Liver (tissue), 9 donors: ENCODE results near the gene MYBPHL. TPM values are rescaled to one million over a fixed set of nuclear protein-coding genes. Genes with fewer than 3 reads are reported as not detected.

Source experiments
- DNase-seq: peaks from one replicate; pipeline ENCODE4 v3.0.0-alpha.2; 2017; ENCODE audit warnings: low spot score
- H3K27ac ChIP-seq, 2 donors: one replicate each; pipeline ENCODE4 v1.7.0; 2013; ENCODE audit warnings: inconsistent platforms in 2 of 2, low read length in 2 of 2, control low read depth in 1 of 2, low read depth in 1 of 2, mild to moderate bottlenecking in 1 of 2
- H3K27me3 ChIP-seq, 4 donors: one replicate each; pipeline versions ENCODE4 v1.6.1 to v1.7.0; 2013; ENCODE audit warnings: low read length in 3 of 4, inconsistent platforms in 1 of 4, mild to moderate bottlenecking in 1 of 4, moderate library complexity in 1 of 4; ENCODE audit not compliant: control insufficient read depth in 4 of 4, insufficient read depth in 4 of 4
- H3K36me3 ChIP-seq, 4 donors: one replicate each; pipeline versions ENCODE4 v1.6.1 to v1.7.0; 2013; ENCODE audit warnings: low read length in 3 of 4, mild to moderate bottlenecking in 3 of 4, low read depth in 1 of 4, moderate library complexity in 1 of 4; ENCODE audit not compliant: control insufficient read depth in 4 of 4, insufficient read depth in 3 of 4
- H3K4me1 ChIP-seq, 4 donors: one replicate each; pipeline versions ENCODE4 v1.6.1 to v1.7.0; 2013; ENCODE audit warnings: low read length in 3 of 4, mild to moderate bottlenecking in 3 of 4, moderate library complexity in 1 of 4; ENCODE audit not compliant: control insufficient read depth in 4 of 4, insufficient read depth in 4 of 4
- H3K4me3 ChIP-seq, 3 donors: one replicate each; pipeline versions ENCODE4 v1.6.1 to v1.7.0; 2013; ENCODE audit warnings: low read length in 3 of 3, control low read depth in 1 of 3, low read depth in 1 of 3, mild to moderate bottlenecking in 1 of 3
- H3K9ac ChIP-seq, 2 donors: one replicate each; pipeline ENCODE4 v1.7.0; 2013; ENCODE audit warnings: low read length in 2 of 2, mild to moderate bottlenecking in 2 of 2, moderate library complexity in 2 of 2, control low read depth in 1 of 2, low read depth in 1 of 2
- H3K9me3 ChIP-seq, 4 donors: one replicate each; pipeline versions ENCODE4 v1.6.1 to v1.7.0; 2013; ENCODE audit warnings: low read length in 3 of 4; ENCODE audit not compliant: control insufficient read depth in 4 of 4
- ATF3 ChIP-seq: IDR thresholded peaks from 2 replicates; pipeline ENCODE4 v1.6.1; 2016; ENCODE audit warnings: antibody characterized with exemption
- EGR1 ChIP-seq, 2 donors: IDR thresholded peaks; 2 replicates each; pipeline ENCODE4 v1.6.1; 2016 to 2018; ENCODE audit warnings: antibody characterized with exemption in 2 of 2, low read depth in 2 of 2
- FOXA1 ChIP-seq: IDR thresholded peaks from 2 replicates; pipeline ENCODE4 v1.6.1; 2016; ENCODE audit warnings: antibody characterized with exemption
- FOXA2 ChIP-seq: IDR thresholded peaks from 2 replicates; pipeline ENCODE4 v1.6.1; 2016; ENCODE audit warnings: antibody characterized with exemption
- GABPA ChIP-seq, 2 donors: IDR thresholded peaks in 1 of 2; conservative IDR thresholded peaks in 1 of 2; 2 replicates each; pipeline ENCODE4 v1.6.1; 2016; ENCODE audit warnings: antibody characterized with exemption in 2 of 2, mild to moderate bottlenecking in 1 of 2, moderate library complexity in 1 of 2
- HNF4A ChIP-seq, 2 donors: conservative IDR thresholded peaks; 2 replicates each; pipeline ENCODE4 v1.6.1; 2016; ENCODE audit warnings: antibody characterized with exemption in 2 of 2, mild to moderate bottlenecking in 2 of 2
- HNF4G ChIP-seq: IDR thresholded peaks from 2 replicates; pipeline ENCODE4 v1.6.1; 2016; ENCODE audit warnings: antibody characterized with exemption
- JUND ChIP-seq, 2 donors: IDR thresholded peaks; 2 replicates each; pipeline ENCODE4 v1.6.1; 2016; ENCODE audit warnings: antibody characterized with exemption in 2 of 2
- NR2F2 ChIP-seq: IDR thresholded peaks from 2 replicates; pipeline ENCODE4 v1.6.1; 2016; ENCODE audit warnings: antibody characterized with exemption
- RAD21 ChIP-seq, 2 donors: IDR thresholded peaks; 2 replicates each; pipeline ENCODE4 v1.6.1; 2016; ENCODE audit warnings: antibody characterized with exemption in 2 of 2, mild to moderate bottlenecking in 2 of 2
- REST ChIP-seq: IDR thresholded peaks from 2 replicates; pipeline ENCODE4 v1.6.1; 2016; ENCODE audit warnings: antibody characterized with exemption, mild to moderate bottlenecking
- RXRA ChIP-seq, 2 donors: IDR thresholded peaks; 2 replicates each; pipeline ENCODE4 v1.6.1; 2017 to 2018; ENCODE audit warnings: antibody characterized with exemption in 2 of 2, mild to moderate bottlenecking in 1 of 2
- SP1 ChIP-seq: IDR thresholded peaks from 2 replicates; pipeline ENCODE4 v1.6.1; 2018; ENCODE audit warnings: antibody characterized with exemption, mild to moderate bottlenecking
- TAF1 ChIP-seq: conservative IDR thresholded peaks from 2 replicates; pipeline ENCODE4 v1.6.1; 2016; ENCODE audit warnings: antibody characterized with exemption, mild to moderate bottlenecking
- YY1 ChIP-seq: IDR thresholded peaks from 2 replicates; pipeline ENCODE4 v1.6.1; 2016; ENCODE audit warnings: antibody characterized with exemption, mild to moderate bottlenecking
- WGBS: extraction: QIAGEN DNeasy Blood & Tissue Kit; methylation state at CpG from one replicate; pipeline ENCODE4 v1.1.7; 2013; 5-methylcytosine and 5-hydroxymethylcytosine counted together
- polyA plus RNA-seq, 2 donors: library from polyadenylated mRNA; stranded (reverse) in 1 of 2; unstranded in 1 of 2; fragments of 200-250 nt in 1 of 2; fragments of >200 nt in 1 of 2; fragmentation: Nextera tagmentation in 1 of 2; extraction: Ambion mirVana in 1 of 2; gene quantifications; one replicate each; pipeline versions ENCODE4 v1.2.1 to v1.2.3, GENCODE V29; 2013 to 2015
- total RNA-seq, 2 donors: library from RNA; depleted of rRNA; stranded (reverse); fragments of >200 nt; gene quantifications; one replicate each; pipeline ENCODE4 v1.2.3, GENCODE V29; 2014
- TF ChIP-seq, protein P1 (sequence below): IDR thresholded peaks from 2 replicates; pipeline ENCODE4 v1.6.1; 2016; ENCODE audit warnings: antibody characterized with exemption
- TF ChIP-seq, protein P2 (sequence below): IDR thresholded peaks from 2 replicates; pipeline ENCODE4 v1.6.1; 2016; ENCODE audit warnings: antibody characterized with exemption
- TF ChIP-seq, protein P3 (sequence below): fragments of 150-350 bp; IDR thresholded peaks from 2 replicates; pipeline ENCODE4 v1.5.1; 2017; ENCODE audit warnings: improper control_type of control experiment, low read depth, low read length; ENCODE audit not compliant: missing input control
- donor health status: healthy.
- donor health status: healthy.
- donor health status: healthy.
- donor health status: healthy.
- donor health status: healthy.

The MYBPHL gene
- total and polyA plus RNA-seq, 4 donors: not detected

DNA sequence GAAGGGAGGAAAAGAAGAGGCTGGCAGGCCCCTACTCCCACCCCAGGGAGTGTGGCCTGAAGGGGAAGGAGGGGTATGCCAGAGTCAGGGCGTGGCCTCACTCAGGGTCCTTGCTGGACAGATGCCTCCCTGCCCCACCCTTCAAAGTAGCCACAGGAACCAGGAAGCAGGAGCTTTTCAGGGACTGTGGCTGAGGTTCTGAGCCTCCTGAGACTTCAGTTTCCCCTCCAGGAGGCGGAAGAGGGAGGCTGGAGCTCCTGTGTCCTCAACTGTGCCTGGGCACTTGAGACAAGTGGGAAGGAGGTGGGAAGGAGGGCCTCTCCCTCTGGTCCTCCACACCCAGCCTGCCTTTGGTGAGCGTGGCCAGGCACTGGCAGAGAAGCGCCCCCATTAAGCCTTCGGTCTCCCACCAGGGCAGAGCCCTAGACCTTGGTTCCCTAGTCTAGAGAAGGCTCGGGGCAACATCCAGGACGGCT lies 52.2 kb downstream of the MYBPHL start:
- 88% methylated on average over 7 of the region's 7 CpGs for WGBS
- peaks cover 2 to 6% (median 3%) of the 10 kb centered on the region in 4 donors for H3K4me1 ChIP-seq
- TF ChIP-seq EGR1 (IDR thresholded peaks at IDR 0.05; ENCODE audit: low read depth in 2 of 2) (no peak), YY1 (no peak), TAF1 (no peak), HNF4A (conservative IDR thresholded peaks at IDR 0.05) (no peak), RXRA (IDR thresholded peaks at IDR 0.05) (no peak), HNF4G (no peak), GABPA (IDR thresholded peaks at IDR 0.05 in 1 of 2, conservative IDR thresholded peaks at IDR 0.05 in 1 of 2) (no peak), ATF3 (no peak), FOXA1 (no peak), REST (no peak), JUND (IDR thresholded peaks at IDR 0.05) (no peak), NR2F2 (no peak), RAD21 (IDR thresholded peaks at IDR 0.05) (no peak), FOXA2 (no peak), SP1 (no peak)
- TF ChIP-seq, protein P1, sequence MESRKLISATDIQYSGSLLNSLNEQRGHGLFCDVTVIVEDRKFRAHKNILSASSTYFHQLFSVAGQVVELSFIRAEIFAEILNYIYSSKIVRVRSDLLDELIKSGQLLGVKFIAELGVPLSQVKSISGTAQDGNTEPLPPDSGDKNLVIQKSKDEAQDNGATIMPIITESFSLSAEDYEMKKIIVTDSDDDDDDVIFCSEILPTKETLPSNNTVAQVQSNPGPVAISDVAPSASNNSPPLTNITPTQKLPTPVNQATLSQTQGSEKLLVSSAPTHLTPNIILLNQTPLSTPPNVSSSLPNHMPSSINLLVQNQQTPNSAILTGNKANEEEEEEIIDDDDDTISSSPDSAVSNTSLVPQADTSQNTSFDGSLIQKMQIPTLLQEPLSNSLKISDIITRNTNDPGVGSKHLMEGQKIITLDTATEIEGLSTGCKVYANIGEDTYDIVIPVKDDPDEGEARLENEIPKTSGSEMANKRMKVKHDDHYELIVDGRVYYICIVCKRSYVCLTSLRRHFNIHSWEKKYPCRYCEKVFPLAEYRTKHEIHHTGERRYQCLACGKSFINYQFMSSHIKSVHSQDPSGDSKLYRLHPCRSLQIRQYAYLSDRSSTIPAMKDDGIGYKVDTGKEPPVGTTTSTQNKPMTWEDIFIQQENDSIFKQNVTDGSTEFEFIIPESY: no peak
- TF ChIP-seq, protein P2, sequence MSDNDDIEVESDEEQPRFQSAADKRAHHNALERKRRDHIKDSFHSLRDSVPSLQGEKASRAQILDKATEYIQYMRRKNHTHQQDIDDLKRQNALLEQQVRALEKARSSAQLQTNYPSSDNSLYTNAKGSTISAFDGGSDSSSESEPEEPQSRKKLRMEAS: no peak
- TF ChIP-seq, protein P3, sequence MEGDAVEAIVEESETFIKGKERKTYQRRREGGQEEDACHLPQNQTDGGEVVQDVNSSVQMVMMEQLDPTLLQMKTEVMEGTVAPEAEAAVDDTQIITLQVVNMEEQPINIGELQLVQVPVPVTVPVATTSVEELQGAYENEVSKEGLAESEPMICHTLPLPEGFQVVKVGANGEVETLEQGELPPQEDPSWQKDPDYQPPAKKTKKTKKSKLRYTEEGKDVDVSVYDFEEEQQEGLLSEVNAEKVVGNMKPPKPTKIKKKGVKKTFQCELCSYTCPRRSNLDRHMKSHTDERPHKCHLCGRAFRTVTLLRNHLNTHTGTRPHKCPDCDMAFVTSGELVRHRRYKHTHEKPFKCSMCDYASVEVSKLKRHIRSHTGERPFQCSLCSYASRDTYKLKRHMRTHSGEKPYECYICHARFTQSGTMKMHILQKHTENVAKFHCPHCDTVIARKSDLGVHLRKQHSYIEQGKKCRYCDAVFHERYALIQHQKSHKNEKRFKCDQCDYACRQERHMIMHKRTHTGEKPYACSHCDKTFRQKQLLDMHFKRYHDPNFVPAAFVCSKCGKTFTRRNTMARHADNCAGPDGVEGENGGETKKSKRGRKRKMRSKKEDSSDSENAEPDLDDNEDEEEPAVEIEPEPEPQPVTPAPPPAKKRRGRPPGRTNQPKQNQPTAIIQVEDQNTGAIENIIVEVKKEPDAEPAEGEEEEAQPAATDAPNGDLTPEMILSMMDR: no peak
- no peak overlapping the region for H3K27ac ChIP-seq
- H3K4me3 ChIP-seq: no peak overlapping the region
- H3K27me3 ChIP-seq: no peaks in the 10 kb centered on the region
- no peak overlapping the region for H3K9ac ChIP-seq
- no peaks in the 10 kb centered on the region for H3K36me3 ChIP-seq
- no peaks in the 10 kb centered on the region for H3K9me3 ChIP-seq
- DNase-seq: no peak
